WTC11 (cell line): Measurements from ENCODE around the gene MFSD2A. TPM values are rescaled to one million over a fixed set of nuclear protein-coding genes. Genes with fewer than 3 reads are reported as not detected.

Experiments used
- ATAC-seq: fragments of 200-7000 bp; cut with Tn5 transposase; 2 replicates; pipeline ENCODE4 v1.10.0; 2021; ENCODE audit warnings: mild to moderate bottlenecking, moderate library complexity
- CTCF ChIA-PET: fragments of 300-600 bp; sonication (Branson Sonifier 250); formaldehyde crosslinking; loops from one replicate; lab custom pipeline; 2021; ENCODE audit warnings: antibody characterized with exemption; lab: Charles Lee
- POLR2A ChIA-PET: fragments of 350-600 bp; sonication (Branson Sonifier 250); formaldehyde crosslinking; loops from one replicate; lab custom pipeline; 2021; ENCODE audit warnings: antibody characterized with exemption; lab: Charles Lee
- DNase-seq: peaks from one replicate; pipeline ENCODE4 v3.0.0; 2021; ENCODE audit warnings: low spot score
- H3K27ac Mint-ChIP-seq: 2 replicates; pipeline ENCODE4 v1.8.0; 2021; ENCODE audit warnings: mixed read lengths
- H3K27me3 Mint-ChIP-seq: 2 replicates; pipeline ENCODE4 v1.8.0; 2021; ENCODE audit warnings: low read depth, mild to moderate bottlenecking, moderate library complexity, mixed read lengths
- H3K36me3 Mint-ChIP-seq: 2 replicates; pipeline ENCODE4 v1.8.0; 2021; ENCODE audit warnings: mixed read lengths
- H3K4me1 Mint-ChIP-seq: 2 replicates; pipeline ENCODE4 v1.8.0; 2022; ENCODE audit warnings: mixed read lengths
- H3K4me3 Mint-ChIP-seq: 2 replicates; pipeline ENCODE4 v1.8.0; 2021; ENCODE audit warnings: mild to moderate bottlenecking, moderate library complexity, mixed read lengths
- H3K9me3 Mint-ChIP-seq: 2 replicates; pipeline ENCODE4 v1.8.0; 2021; ENCODE audit warnings: mixed read lengths
- AFF4 ChIP-seq: sonication (generic); formaldehyde crosslinking; IDR thresholded peaks from 2 replicates; pipeline ENCODE4 v1.8.1; 2023; ENCODE audit warnings: mild to moderate bottlenecking, missing genetic modification reagents, borderline replicate concordance
- ARID4B ChIP-seq: sonication (generic); formaldehyde crosslinking; IDR thresholded peaks from 2 replicates; pipeline ENCODE4 v1.8.0; 2023; ENCODE audit warnings: missing genetic modification reagents, mild to moderate bottlenecking, borderline replicate concordance
- ATF6 ChIP-seq: sonication (generic); formaldehyde crosslinking; IDR thresholded peaks from 2 replicates; pipeline ENCODE4 v1.8.1; 2023; ENCODE audit warnings: mild to moderate bottlenecking, missing genetic modification reagents
- CBFB ChIP-seq: sonication (generic); formaldehyde crosslinking; IDR thresholded peaks from 2 replicates; pipeline ENCODE4 v1.8.1; 2022; ENCODE audit warnings: mild to moderate bottlenecking, low read depth, missing genetic modification reagents
- CREM ChIP-seq: sonication (generic); formaldehyde crosslinking; IDR thresholded peaks from 2 replicates; pipeline ENCODE4 v1.8.1; 2022; ENCODE audit warnings: mild to moderate bottlenecking, missing genetic modification reagents, moderate library complexity
- FOXP1 ChIP-seq: sonication (generic); formaldehyde crosslinking; IDR thresholded peaks from 2 replicates; pipeline ENCODE4 v1.8.0; 2022; ENCODE audit warnings: missing genetic modification reagents, mild to moderate bottlenecking, moderate library complexity, borderline replicate concordance
- FOXP4 ChIP-seq: sonication (generic); formaldehyde crosslinking; IDR thresholded peaks from 2 replicates; pipeline ENCODE4 v1.8.0; 2022; ENCODE audit warnings: mild to moderate bottlenecking, missing genetic modification reagents
- IRF1 ChIP-seq: sonication (generic); formaldehyde crosslinking; IDR thresholded peaks from 2 replicates; pipeline ENCODE4 v1.8.0; 2023; ENCODE audit warnings: missing genetic modification reagents
- KAT7 ChIP-seq: sonication (generic); formaldehyde crosslinking; IDR thresholded peaks from 2 replicates; pipeline ENCODE4 v1.8.1; 2023; ENCODE audit warnings: missing genetic modification reagents, mild to moderate bottlenecking, borderline replicate concordance
- NFE2L1 ChIP-seq: sonication (generic); formaldehyde crosslinking; IDR thresholded peaks from 2 replicates; pipeline ENCODE4 v1.8.1; 2023; ENCODE audit warnings: missing genetic modification reagents
- OVOL2 ChIP-seq: fragments of 250-450 bp; sonication (Bioruptor Pico); IDR thresholded peaks from 2 replicates; pipeline ENCODE4 v1.9.0; 2021; ENCODE audit warnings: mild to moderate bottlenecking, borderline replicate concordance
- PREB ChIP-seq: sonication (generic); formaldehyde crosslinking; IDR thresholded peaks from 2 replicates; pipeline ENCODE4 v1.8.1; 2022; ENCODE audit warnings: mild to moderate bottlenecking, missing genetic modification reagents, moderate library complexity, borderline replicate concordance
- RELA ChIP-seq: sonication (generic); formaldehyde crosslinking; IDR thresholded peaks from 2 replicates; pipeline ENCODE4 v1.8.1; 2022; ENCODE audit warnings: missing genetic modification reagents, mild to moderate bottlenecking, borderline replicate concordance
- ZNF317 ChIP-seq: sonication (generic); formaldehyde crosslinking; IDR thresholded peaks from 2 replicates; pipeline ENCODE4 v1.8.1; 2023; ENCODE audit warnings: low read depth, mild to moderate bottlenecking, moderate library complexity, missing genetic modification reagents, borderline replicate concordance
- total RNA-seq: library from RNA; stranded (reverse); gene quantifications from 3 replicates; pipeline ENCODE4 v1.2.3, GENCODE V29; 2021

Gene MFSD2A
- total RNA-seq, 1 experiment from 2014 or later, result 14.0 TPM

- TF ChIP-seq NFE2L1 (CRISPR knock-in tag) (no peak), FOXP1 (CRISPR knock-in tag) (no peak), IRF1 (no peak), ARID4B (CRISPR knock-in tag) (no peak), OVOL2 (CRISPR knock-in tag) (no peak), FOXP4 (CRISPR knock-in tag) (no peak), PREB (no peak), CREM (no peak), AFF4 (CRISPR knock-in tag) (no peak), ATF6 (CRISPR knock-in tag) (no peak), ZNF317 (CRISPR knock-in tag) (no peak), RELA (CRISPR knock-in tag) (no peak), KAT7 (CRISPR knock-in tag) (no peak), CBFB (CRISPR knock-in tag) (no peak)
- ATAC-seq, result no peak
- CTCF ChIA-PET, result interaction anchor here (0.8 to 1.8 kb wide), 3 partner anchors 12 to 125 kb away, joined by 3 to 8 read pairs (median 5); no protein-coding TSS in a partner anchor
Measured at GRCh38 chr1:39907528-39908453, 47.2 kb upstream of the MFSD2A start.

More at GRCh38 chr1:39907528-39908453, 47.2 kb upstream of the MFSD2A start:
- Mint-ChIP-seq H3K27ac (no peak overlapping the region), H3K4me3 (no peak overlapping the region), H3K27me3 (peaks cover 39% of the 10 kb centered on the region), H3K9me3 (peaks cover 27% of the 10 kb centered on the region), H3K4me1 (peaks cover 6% of the 10 kb centered on the region), H3K36me3 (peaks cover 19% of the 10 kb centered on the region)
- no peak for DNase-seq
- POLR2A ChIA-PET, result no interaction called here
